HG03378 (cell line): Measurements from ENCODE around the gene SDK1.
"Not testable (repeated sequence)": the region's sequence is repeated elsewhere in the genome, so short reads cannot be mapped to it uniquely, and the experiment has no call there.

ENCODE experiments used
- ATAC-seq: cut with Tn5 transposase; IDR thresholded peaks from one replicate; pipeline ENCODE4 v1.9.1; 2021; ENCODE audit warnings: mild to moderate bottlenecking, moderate library complexity; ENCODE audit not compliant: unreplicated experiment

SDK1 gene

DNA sequence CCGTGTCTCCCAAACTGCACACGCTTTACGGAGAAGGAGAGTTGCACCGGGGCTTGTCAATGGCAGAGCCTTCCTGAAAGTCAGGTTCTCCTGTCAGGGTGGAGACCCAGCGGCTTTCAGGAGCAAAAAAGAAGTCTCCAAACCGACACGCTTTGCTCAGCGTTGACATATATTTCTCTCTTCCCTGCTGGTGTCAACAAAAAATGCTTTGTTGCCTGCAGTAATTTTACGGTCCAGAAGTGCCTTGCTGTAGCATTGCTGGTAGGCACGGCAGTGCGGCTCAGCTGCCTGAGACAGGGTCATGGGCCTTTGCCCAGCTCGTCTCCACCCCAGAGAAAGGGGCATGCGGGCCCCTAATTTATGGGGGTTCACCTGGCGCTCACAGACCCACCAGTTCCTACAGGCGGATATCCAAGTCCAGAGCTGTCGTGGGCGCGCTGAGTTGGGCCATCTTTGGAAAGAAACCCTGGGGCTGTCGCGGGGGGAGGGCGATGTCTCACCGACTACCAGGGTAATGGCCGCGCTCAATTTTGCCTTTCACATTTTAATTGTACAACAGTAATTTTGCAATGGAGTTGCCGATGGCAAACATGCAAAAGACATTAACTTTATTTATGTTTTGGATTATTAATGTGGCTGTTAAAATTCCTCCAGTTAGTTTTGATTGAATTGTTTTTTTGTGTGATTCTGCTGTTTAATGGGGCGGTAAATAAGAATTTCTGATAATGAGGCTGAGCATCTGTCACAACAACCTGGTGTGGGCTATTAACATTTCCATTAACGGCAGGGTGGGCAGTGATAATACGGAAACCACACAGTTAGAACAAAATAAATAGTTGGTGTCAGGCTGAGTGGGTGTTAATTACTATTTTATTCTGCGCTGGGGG is 902.8 kb downstream of the SDK1 start:
- ATAC-seq: no peak

DNA sequence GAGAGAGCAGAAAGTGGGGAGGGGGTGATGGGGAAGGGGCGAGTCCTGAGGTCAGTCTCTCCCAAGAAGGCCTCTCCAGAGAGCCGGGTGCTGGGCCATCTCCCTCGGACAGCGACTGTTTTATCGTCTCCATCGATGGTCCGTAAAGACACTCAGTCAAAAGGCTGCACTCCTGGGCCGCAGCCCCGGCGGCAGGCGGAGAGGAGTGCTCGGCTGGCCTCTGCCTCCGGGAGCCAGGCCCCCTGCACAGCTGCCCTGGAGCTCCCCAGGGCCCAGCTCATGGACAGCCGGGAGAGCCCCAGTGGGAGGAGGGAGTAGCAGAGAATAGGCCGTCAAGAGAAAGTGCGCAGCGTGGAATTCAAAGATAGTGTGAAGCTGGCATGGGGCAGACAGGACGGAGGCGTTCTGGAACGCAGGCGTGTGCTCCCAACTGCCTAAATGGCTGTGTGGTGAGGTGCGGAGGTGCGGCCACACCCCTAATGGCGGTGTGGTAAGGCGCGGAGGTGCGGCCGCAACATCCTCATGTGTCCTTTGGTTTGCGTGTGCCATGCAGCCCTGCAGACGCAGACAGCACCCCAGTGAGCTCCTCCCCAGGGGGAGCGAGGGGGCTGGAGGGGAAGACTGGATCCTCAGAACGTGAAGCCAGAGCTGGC is 903.6 kb downstream of the SDK1 start:
- ATAC-seq: no peak

DNA sequence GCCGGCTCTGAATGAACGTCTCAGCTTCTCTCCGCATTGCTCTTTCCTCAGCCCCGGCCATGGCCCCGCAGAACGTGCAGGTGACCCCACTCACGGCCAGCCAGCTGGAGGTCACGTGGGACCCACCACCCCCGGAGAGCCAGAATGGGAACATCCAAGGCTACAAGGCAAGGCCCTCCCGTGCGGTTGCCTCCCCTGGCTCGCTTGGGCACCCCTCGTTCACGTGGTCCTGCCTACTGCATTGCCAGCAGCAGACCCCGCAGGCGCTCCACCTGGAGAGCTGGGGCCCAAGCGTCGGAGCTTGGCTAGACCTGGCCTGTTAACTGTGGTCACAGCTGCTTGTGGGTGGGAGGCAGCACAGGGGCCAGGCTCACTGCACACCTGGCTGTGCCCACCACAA is 904.8 kb downstream of the SDK1 start:
- no peak for ATAC-seq

DNA sequence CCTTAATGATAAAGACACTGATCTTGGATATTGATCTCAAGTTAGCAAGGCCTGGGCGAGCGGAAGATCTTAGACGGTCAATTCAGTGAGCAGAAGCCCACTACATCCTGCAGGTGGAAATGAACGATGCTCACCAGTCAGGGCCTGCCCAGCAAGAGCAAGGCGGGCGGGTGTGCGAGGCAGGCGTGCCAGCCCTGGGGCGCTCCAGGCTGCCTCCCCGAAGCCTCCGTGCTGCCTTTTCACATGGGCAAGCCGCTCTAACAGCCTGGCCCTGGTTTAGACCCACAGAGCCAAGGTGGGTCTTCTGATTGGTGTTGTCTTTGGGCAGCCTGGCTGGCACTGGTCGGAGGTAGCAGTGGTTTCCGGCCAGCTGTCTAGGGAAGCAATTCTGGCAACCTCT is 906.0 kb downstream of the SDK1 start:
- ATAC-seq: no peak

DNA sequence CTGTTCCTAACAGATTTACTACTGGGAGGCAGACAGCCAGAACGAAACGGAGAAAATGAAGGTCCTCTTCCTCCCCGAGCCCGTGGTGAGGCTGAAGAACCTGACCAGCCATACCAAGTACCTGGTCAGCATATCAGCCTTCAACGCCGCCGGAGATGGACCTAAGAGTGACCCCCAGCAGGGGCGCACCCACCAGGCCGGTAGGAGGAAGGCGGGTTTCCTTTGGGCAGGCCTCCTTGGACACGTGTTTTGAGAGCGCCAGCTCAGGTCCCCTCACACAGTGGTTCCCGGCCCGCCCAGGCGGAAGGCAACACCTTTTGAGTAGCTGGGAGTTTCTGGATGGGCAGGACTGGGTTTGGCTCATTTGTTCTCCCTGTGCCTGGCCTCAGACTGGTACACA is 907.0 kb downstream of the SDK1 start:
- ATAC-seq: no peak

DNA sequence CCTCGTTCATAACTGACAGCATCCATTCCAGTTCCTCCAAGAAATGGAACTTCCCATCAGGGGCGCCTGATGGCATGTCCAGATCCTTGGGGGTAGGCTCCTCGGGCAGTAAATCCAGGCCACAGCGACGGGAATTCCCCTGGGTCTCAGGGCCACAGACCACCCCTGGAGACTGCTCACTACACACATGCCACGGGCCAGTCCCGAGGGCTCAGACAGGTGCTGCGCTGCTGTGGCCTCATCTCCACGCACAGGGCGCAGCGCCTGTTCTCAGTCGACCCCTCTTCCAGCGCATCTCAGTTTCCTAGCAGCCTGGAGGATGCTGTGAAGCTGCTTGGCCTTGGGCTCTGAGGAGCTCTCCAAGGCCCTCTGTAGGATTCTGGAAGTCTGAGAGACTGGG is 907.5 kb downstream of the SDK1 start:
- no peak for ATAC-seq

DNA sequence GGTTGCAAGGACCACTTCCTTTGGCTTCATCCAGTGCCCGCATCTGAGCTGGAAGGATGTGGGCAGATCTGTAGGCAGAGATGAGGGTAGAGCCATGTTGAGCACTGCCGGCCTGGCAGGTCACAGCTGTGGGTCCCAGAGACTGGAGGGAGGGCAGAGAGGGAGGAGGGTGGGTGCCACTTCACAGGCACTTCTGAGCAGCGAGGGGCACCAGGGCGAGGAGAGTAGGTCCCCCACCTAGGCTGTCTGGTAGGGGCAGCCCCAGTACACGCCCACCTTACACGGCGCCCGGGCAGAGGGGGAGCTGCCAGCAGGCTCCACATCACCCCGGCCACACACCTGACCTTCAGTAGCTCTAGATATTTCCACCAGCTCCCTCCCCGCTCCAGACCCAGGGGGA is 908.1 kb downstream of the SDK1 start:
- ATAC-seq: no peak

DNA sequence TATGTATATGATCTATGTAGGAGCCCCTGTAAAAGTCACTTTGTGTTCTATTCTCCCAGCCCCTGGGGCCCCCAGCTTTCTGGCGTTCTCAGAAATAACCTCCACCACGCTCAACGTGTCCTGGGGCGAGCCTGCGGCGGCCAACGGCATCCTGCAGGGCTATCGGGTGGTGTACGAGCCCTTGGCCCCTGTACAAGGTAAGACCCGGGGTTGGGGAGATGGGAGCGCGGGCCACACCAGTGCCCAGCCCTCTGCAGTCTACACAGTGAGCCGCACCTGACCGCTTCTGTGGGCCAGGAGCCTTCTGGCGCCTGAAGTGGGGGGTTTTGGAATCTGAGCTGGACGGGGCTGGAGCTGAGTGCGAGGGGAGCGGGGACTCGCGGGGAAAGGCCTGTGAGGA is 908.9 kb downstream of the SDK1 start:
- no peak for ATAC-seq

DNA sequence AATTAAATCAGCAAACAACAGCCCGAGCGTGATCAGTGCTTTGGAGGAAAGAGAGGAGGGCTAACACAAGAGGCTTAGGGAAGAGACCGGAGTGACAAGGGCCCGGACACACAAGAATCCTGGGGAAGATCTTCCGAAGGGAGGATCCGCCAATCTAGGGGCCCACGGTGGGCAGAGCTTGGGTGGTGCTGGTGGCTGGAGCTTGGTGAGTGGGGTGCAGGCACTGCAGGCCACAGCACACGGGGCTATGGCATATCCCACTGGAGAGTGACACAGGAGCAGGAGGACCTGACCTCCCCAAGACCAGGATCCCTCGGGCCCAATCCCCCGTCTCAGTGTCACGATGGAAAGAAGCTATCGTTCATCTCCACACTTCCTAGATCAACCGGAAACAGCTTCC is 909.8 kb downstream of the SDK1 start:
- ATAC-seq: no peak

DNA sequence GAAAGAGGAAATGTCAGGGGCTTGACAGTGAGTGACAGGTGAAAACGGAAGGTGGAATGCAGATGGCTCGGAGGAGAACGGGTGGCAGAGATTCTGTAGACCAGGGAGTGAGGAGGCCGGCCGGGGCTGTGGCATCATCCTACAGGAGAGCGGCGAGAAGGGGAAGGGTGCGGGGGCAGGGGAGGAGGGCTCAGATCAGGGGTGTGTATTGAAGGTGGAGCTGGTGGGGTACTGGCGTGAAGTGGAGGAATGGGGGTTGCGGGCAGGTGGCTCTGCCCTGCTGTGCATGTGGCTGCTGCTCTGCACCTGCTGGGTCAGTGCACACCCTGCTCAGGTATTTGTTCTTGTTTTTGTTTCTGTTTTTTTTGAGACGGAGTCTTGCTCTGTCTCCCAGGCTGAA is 910.2 kb downstream of the SDK1 start:
- no peak for ATAC-seq

DNA sequence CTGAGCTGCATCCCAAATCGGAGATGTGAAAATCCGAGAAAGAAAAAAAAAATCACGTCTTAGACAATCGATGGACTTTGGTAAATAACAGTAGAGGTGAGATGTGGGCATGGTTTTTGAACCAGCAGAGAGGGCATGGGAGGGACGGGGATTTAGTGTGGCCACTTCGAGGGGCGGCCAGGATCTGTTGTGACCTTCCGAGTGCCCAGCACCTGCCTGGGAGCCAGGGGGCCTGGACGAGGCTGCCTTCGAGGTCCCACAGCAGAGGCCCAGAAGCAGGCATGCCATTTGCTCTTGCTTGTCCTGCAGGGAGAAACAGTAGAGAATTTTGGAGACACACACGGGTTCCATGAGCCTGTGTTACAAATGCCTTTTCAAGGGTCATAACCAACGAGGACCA is 911.3 kb downstream of the SDK1 start:
- no peak for ATAC-seq

DNA sequence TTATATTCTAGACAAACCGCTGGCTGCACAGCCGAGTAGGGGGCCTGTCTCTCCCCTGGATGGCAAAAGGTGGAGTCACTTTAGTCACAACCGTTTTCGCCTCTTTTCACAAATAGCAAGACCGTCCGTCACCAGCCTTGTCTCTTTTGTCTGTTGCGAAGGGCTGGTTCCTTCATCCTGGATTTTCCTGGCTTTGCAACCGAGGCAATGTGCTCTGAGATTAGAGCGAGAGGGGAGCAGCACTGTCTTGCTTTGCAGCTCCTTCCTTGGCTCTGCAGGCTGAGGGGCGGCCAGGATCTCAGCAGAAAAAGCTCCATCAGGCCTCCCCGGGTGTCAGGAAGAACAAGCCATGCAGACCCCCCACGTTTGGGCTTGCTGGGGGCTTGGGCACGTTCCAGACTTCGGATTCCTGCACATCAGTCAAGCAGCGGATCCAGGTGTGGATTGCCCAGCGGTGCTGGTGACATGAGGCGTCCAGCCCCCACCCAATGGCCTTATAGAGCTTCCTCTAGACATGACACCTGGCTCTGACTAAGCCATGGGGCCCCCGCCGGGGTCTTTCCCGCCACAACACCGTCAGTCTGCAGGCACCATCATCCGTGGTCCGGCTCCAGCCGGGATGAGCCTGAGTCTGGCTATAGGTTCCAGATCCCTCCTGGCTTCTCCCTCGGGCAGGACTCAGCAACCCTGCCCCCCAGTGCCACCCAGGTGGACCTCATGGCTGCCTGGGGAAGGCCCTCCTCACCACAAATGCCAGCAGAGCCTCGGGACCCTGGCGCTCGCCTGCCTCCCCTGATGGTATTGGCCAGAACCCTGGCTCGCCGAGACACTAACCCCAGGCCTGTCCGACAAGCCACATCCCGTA is 913.5 kb downstream of the SDK1 start:
- no peak for ATAC-seq

DNA sequence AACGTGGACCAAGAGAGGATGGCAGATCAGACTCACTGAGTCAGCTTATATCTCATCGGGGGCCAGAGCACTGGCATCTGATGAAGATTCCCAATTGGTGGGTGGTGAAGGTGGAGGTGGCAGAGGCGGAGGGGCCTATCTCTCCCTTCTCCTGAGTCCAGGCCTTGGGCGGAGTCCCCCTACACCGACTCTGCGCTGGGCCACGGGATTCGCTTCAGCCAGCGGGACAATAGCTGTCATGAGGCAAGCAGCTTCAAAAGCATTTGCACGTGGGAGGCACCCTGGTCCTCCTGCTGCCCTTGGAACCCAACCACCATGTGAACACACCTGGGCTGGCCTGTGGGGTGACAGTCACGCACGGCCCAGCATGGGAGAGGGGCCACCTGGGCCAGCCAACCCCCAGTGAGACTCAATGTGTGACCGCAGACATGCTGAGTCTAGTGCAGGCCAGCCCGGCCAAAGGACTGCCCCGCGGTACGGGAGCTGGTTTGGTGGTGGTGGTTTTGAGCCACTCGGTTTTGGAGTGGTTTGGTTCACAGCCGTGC is 914.2 kb downstream of the SDK1 start:
- ATAC-seq: no peak

DNA sequence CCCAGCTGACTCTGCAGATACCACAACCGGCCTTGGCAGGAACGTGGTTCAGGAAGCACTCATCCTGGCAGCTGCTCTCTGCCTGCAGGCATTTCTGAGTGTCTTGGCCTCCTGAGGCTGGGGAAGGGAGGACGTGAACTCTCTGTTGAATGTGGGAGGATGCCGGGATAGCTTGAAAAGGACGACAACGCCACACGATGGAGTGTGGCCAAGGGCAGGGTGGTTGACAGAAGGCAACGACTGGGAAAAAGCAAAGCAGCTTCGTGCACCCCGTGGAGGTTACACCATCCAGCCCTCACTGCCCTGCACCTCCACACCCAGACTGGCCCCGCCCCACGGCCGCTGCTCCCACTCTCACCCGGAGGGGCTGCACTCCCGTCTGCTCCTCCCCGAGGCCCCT is 915.0 kb downstream of the SDK1 start:
- ATAC-seq: no peak

DNA sequence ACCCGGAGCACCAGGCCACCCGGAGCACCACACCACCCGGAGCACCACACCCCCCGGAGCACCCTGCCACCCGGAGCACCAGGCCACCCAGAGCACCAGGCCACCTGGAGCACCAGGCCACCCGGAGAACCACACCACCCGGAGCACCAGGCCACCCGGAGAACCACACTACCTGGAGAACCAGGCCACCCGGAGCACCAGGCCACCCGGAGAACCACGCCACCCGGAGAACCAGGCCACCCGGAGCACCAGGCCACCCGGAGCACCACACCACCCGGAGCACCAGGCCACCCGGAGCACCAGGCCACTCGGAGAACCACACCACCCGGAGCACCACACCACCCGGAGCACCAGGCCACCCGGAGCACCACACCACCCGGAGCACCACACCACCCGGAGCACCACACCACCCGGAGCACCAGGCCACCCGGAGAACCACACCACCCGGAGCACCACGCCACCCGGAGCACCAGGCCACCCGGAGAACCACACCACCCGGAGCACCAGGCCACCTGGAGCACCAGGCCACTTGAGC is 916.1 kb downstream of the SDK1 start:
- not testable (repeated sequence) for ATAC-seq

DNA sequence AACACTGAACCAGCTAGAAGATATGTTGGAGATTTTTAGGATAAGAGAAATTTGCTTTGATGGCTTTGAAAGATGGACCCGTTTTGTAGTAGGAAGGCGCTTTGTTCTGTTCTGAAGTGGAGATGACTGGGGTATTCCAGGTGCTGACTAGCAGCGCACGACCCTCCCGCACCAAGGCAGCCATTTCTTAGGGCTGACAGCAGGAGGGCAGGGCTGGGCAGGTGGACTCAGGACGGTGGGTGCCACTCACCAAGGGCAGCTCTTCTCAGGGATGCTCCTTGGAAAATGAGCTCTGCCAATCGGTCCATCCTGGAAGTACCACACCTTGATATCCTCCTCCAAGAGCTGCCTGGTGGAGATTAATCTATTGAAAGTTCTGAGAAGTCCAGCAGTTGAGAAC is 917.4 kb downstream of the SDK1 start:
- ATAC-seq: no peak

DNA sequence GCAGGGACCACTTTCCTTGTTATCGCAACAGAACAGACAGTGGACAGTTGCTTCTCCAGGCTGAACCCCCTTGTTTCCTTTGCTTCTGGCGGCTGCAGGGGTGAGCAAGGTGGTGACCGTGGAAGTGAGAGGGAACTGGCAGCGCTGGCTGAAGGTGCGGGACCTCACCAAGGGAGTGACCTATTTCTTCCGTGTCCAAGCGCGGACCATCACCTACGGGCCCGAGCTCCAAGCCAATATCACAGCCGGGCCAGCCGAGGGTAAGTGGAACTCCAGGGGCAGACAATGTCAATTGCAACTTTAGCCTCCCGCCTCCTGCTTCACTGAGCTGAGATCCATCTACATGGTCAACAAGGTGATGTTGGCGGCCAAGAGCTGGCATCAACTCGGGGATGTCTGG is 919.0 kb downstream of the SDK1 start:
- ATAC-seq: no peak

DNA sequence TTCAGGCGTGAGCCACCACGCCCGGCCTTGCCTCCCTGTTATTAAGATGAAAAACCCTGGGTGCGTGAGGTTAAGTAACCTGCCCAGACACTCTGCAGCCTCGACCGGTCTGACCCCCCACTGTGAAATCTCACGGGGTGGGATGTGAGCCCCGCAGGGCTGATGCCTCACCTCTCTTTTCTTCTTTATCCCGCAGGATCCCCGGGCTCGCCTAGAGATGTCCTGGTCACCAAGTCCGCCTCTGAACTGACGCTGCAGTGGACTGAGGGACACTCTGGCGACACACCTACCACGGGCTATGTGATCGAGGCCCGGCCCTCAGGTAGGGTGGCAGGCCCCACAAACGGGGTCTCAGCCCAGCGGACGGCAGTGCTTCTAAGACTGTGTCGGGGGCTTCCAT is 920.0 kb downstream of the SDK1 start:
- ATAC-seq: no peak

DNA sequence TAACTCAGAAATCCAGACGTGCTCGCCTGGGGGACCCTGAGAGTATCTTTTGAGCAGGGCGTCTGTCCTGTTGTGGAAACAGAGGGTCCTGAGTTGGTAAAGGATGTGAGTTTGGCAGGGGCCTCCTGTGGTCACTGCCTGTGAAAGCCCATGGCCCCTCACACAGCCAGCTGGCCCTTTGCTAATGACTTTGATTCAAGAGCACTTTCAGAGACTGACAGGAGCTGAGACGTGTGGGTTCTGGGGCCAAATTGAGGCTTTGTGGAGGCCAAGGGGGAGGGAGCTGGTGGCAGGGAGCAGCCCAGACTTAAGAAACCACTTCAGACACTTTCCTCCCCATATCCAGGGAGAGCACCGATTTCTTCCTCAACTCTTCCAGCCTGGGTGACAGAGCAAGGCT is 921.6 kb downstream of the SDK1 start:
- no peak for ATAC-seq

DNA sequence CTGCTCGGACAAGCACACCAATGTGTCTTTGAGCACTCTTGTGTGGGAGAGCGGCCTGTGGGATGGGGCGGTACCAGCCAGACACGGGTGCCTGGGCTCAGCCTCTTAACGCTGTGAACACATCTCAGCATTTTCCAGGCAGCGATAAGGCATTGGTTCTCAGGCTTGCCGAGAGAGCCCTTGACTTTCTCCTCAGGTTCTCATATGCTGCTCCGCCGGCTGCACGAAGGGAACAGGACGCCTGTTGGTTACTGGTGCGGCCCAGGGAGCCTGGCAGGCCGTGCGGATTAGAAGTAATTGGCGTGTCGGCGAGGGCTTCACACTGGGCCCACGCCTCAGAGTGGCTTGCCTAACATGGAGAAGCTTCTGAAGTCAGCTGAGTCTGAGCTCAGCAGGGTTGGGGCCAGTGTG is 924.3 kb downstream of the SDK1 start:
- ATAC-seq: no peak

DNA sequence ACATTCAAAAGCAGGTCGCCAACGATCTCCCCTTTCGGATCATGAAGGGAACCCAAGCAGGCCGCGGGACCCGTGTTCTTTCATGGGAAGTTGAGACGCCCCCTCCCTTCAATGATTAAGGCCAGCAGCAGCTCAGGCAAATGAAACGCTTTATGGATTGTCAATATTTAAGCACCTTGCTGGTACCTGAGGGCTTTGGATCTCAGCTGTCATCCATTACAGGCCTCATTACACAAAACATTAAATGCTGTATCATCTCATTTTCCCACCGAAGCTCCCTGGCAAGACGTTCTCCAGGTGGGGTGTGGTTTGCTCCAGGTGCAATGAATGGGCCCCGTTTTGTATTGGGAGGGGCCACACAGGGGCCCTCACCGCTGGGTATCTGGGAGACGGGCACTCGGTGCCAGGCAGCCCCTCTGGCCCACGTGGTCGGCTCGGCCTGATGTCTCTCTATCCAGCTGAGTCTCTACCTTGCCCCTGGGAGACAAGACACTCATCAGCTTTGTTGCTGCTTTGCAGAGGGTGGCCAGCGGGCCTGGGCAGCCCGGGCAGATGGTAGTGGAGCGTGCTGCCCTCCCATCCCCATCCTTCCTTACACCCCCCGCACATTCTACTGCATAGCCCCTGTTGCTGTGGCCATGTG is 925.0 kb downstream of the SDK1 start:
- ATAC-seq: no peak
